HepG2 (cell line): ENCODE results near the gene CCDC201. TPM values are rescaled to one million over a fixed set of nuclear protein-coding genes. Genes with fewer than 3 reads are reported as not detected.
A peak's percentile ranks its signal among the peaks of the same experiment; 100 is the strongest.

Source experiments
- ASH2L ChIP-seq: fragments of 300-600, 200-600 bp; sonication (generic); IDR thresholded peaks from 2 replicates; pipeline ENCODE4 v1.7.0; 2017; ENCODE audit warnings: low read depth, mild to moderate bottlenecking, moderate library complexity, mixed read lengths, low read length; ENCODE audit not compliant: insufficient read length
- ESRRA ChIP-seq: sonication (generic); formaldehyde crosslinking; IDR thresholded peaks from 2 replicates; pipeline ENCODE4 v1.5.1; 2020; ENCODE audit warnings: mild to moderate bottlenecking, low read depth, missing genetic modification reagents
- HOXA3 ChIP-seq: sonication (generic); formaldehyde crosslinking; IDR thresholded peaks from 2 replicates; pipeline ENCODE4 v1.5.0; 2020; ENCODE audit warnings: missing genetic modification reagents
- JUND ChIP-seq: sonication (generic); formaldehyde crosslinking; IDR thresholded peaks from 2 replicates; pipeline ENCODE4 v1.8.0; 2022; ENCODE audit warnings: mild to moderate bottlenecking, missing genetic modification reagents
- KAT7 ChIP-seq: IDR thresholded peaks from 2 replicates; pipeline ENCODE4 v1.6.1; 2018; ENCODE audit warnings: borderline replicate concordance, missing compliant biosample characterization
- KAT8 ChIP-seq: IDR thresholded peaks from 2 replicates; pipeline ENCODE4 v1.6.1; 2016; ENCODE audit warnings: missing genetic modification reagents, missing compliant biosample characterization
- KLF15 ChIP-seq: sonication (generic); formaldehyde crosslinking; IDR thresholded peaks from 2 replicates; pipeline ENCODE4 v1.8.1; 2023; ENCODE audit warnings: borderline replicate concordance, mild to moderate bottlenecking, inconsistent platforms, missing genetic modification reagents, mixed read lengths
- MYNN ChIP-seq: sonication (generic); formaldehyde crosslinking; IDR thresholded peaks from 2 replicates; pipeline ENCODE4 v1.4.0; 2020; ENCODE audit warnings: mild to moderate bottlenecking, low read depth, missing genetic modification reagents
- NR2C2 ChIP-seq: sonication (generic); formaldehyde crosslinking; IDR thresholded peaks from 2 replicates; pipeline ENCODE4 v1.4.0; 2020; ENCODE audit warnings: missing genetic modification reagents, mild to moderate bottlenecking, moderate library complexity, borderline replicate concordance
- SETDB1 ChIP-seq: sonication (generic); formaldehyde crosslinking; IDR thresholded peaks from 2 replicates; pipeline ENCODE4 v1.5.1; 2020; ENCODE audit warnings: missing genetic modification reagents, mild to moderate bottlenecking, borderline replicate concordance
- SIN3A ChIP-seq: IDR thresholded peaks from 2 replicates; pipeline ENCODE4 v1.6.1; 2011; ENCODE audit warnings: low read depth, mild to moderate bottlenecking, control low read depth, low read length, borderline replicate concordance
- SMAD3 ChIP-seq: sonication (generic); formaldehyde crosslinking; IDR thresholded peaks from 2 replicates; pipeline ENCODE4 v1.4.0; 2020; ENCODE audit warnings: missing genetic modification reagents
- SP2 ChIP-seq: sonication (generic); formaldehyde crosslinking; IDR thresholded peaks from 2 replicates; pipeline ENCODE4 v1.5.1; 2020; ENCODE audit warnings: mild to moderate bottlenecking, missing genetic modification reagents
- TOPORS ChIP-seq: sonication (generic); formaldehyde crosslinking; IDR thresholded peaks from 2 replicates; pipeline ENCODE4 v1.8.0; 2023; ENCODE audit warnings: mild to moderate bottlenecking, missing genetic modification reagents
- ZFP62 ChIP-seq: sonication (generic); formaldehyde crosslinking; IDR thresholded peaks from 2 replicates; pipeline ENCODE4 v1.4.0; 2020; ENCODE audit warnings: missing genetic modification reagents
- ZNF10 ChIP-seq: sonication (generic); formaldehyde crosslinking; IDR thresholded peaks from 2 replicates; pipeline ENCODE4 v1.4.0; 2020; ENCODE audit warnings: mild to moderate bottlenecking, low read depth, missing genetic modification reagents, borderline replicate concordance
- ZNF138 ChIP-seq: sonication (generic); formaldehyde crosslinking; IDR thresholded peaks from 2 replicates; pipeline ENCODE4 v1.5.0; 2020; ENCODE audit warnings: mild to moderate bottlenecking, low read depth, missing genetic modification reagents
- ZNF331 ChIP-seq: sonication (generic); formaldehyde crosslinking; IDR thresholded peaks from 2 replicates; pipeline ENCODE4 v1.4.0; 2020; ENCODE audit warnings: missing genetic modification reagents
- ZNF737 ChIP-seq: sonication (generic); formaldehyde crosslinking; IDR thresholded peaks from 2 replicates; pipeline ENCODE4 v1.5.0; 2020; ENCODE audit warnings: missing genetic modification reagents, mild to moderate bottlenecking, borderline replicate concordance
- polyA plus RNA-seq, 8 experiments: library from polyadenylated mRNA; depleted of rRNA in 3 of 8; stranded (reverse) in 7 of 8; unstranded in 1 of 8; fragments of >200 nt; fragmentation: Illumina TruSeq in 4 of 8; extraction: Trizol in 4 of 8; gene quantifications; 2 replicates each; pipeline versions ENCODE4 v1.2.1 to v1.2.3, GENCODE V29; 2011 to 2016; ENCODE audit warnings: low read depth in 4 of 8, missing spikeins in 1 of 8, mixed read lengths in 1 of 8; ENCODE audit not compliant: insufficient read depth in 1 of 8
- total RNA-seq, 5 experiments: library from RNA; depleted of rRNA; stranded (reverse); fragments of >200 nt; fragmentation: Illumina TruSeq; extraction: Trizol; gene quantifications; 2 replicates each; pipeline ENCODE4 v1.2.3, GENCODE V29; 2016; ENCODE audit warnings: low read depth in 1 of 5
- TF ChIP-seq, protein P1 (sequence below): IDR thresholded peaks from 2 replicates; pipeline ENCODE4 v1.6.1; 2016
- TF ChIP-seq, protein P2 (sequence below): sonication (generic); formaldehyde crosslinking; IDR thresholded peaks from 2 replicates; pipeline ENCODE4 v1.4.0; 2020; ENCODE audit warnings: missing genetic modification reagents, borderline replicate concordance
- TF ChIP-seq, protein P3 (sequence below): sonication (generic); formaldehyde crosslinking; IDR thresholded peaks from 2 replicates; pipeline ENCODE4 v1.9.0; 2021; ENCODE audit warnings: missing genetic modification reagents, borderline replicate concordance
- TF ChIP-seq, protein P4 (sequence below): sonication (generic); formaldehyde crosslinking; IDR thresholded peaks from 2 replicates; pipeline ENCODE4 v1.5.0; 2020; ENCODE audit warnings: missing genetic modification reagents

The CCDC201 gene
- total and polyA plus RNA-seq, 2 of the 13 experiments (the other 11 are each of a cell fraction or from before 2014, with no cell fraction given), result 0.92 TPM; not detected in 1

DNA sequence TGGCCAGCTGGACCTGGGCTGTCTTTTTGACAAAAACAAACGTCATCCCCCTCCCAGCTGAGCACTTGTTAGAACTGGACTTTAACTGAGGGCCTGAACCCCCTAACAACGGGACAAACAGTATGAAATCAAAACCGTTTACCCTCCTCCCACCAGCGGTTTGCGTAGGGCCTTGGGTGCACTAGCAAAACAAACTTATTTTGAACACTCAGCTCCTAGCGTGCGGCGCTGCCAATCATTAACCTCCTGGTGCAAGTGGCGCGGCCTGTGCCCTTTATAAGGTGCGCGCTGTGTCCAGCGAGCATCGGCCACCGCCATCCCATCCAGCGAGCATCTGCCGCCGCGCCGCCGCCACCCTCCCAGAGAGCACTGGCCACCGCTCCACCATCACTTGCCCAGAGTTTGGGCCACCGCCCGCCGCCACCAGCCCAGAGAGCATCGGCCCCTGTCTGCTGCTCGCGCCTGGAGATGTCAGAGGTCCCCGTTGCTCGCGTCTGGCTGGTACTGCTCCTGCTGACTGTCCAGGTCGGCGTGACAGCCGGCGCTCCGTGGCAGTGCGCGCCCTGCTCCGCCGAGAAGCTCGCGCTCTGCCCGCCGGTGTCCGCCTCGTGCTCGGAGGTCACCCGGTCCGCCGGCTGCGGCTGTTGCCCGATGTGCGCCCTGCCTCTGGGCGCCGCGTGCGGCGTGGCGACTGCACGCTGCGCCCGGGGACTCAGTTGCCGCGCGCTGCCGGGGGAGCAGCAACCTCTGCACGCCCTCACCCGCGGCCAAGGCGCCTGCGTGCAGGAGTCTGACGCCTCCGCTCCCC is 15.5 kb upstream of the CCDC201 start, which contains the start of gene IGFBP1 (continued):
- TF ChIP-seq SP2 (peak; percentile 41), HOXA3 (CRISPR knock-in tag) (peak; percentile 87), ZNF10 (CRISPR knock-in tag) (no peak; the same call in 1 of the 2 replicates), SETDB1 (no peak), NR2C2 (CRISPR knock-in tag) (peak; percentile 32; the same call in 1 of the 2 replicates), ZNF737 (CRISPR knock-in tag) (peak; percentile 85; the same call in 1 of the 2 replicates), ASH2L (peak; percentile 27), MYNN (CRISPR knock-in tag) (peak; percentile 89; the same call in 1 of the 2 replicates), SMAD3 (CRISPR knock-in tag) (peak; percentile 96), ZNF138 (peak; percentile 92), ESRRA (CRISPR knock-in tag) (peak; percentile 70; the same call in 1 of the 2 replicates), SIN3A (peak; percentile 73), ZNF331 (peak; percentile 68), JUND (peak; percentile 72), TOPORS (CRISPR knock-in tag) (peak; percentile 89; the same call in 1 of the 2 replicates), KLF15 (CRISPR knock-in tag) (0 out of 2 replicates have a peak, but pooled peaks have one; percentile 30), ZFP62 (CRISPR knock-in tag) (peak; percentile 76; the same call in 1 of the 2 replicates), KAT8 (peak; percentile 49; the same call in 1 of the 2 replicates), KAT7 (CRISPR knock-in tag) (peak; percentile 98)
- TF ChIP-seq, protein P1, sequence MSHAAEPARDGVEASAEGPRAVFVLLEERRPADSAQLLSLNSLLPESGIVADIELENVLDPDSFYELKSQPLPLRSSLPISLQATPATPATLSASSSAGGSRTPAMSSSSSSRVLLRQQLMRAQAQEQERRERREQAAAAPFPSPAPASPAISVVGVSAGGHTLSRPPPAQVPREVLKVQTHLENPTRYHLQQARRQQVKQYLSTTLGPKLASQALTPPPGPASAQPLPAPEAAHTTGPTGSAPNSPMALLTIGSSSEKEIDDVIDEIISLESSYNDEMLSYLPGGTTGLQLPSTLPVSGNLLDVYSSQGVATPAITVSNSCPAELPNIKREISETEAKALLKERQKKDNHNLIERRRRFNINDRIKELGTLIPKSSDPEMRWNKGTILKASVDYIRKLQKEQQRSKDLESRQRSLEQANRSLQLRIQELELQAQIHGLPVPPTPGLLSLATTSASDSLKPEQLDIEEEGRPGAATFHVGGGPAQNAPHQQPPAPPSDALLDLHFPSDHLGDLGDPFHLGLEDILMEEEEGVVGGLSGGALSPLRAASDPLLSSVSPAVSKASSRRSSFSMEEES (CRISPR knock-in tag), result no peak; the same call in 1 of the 2 replicates
- TF ChIP-seq, protein P2, sequence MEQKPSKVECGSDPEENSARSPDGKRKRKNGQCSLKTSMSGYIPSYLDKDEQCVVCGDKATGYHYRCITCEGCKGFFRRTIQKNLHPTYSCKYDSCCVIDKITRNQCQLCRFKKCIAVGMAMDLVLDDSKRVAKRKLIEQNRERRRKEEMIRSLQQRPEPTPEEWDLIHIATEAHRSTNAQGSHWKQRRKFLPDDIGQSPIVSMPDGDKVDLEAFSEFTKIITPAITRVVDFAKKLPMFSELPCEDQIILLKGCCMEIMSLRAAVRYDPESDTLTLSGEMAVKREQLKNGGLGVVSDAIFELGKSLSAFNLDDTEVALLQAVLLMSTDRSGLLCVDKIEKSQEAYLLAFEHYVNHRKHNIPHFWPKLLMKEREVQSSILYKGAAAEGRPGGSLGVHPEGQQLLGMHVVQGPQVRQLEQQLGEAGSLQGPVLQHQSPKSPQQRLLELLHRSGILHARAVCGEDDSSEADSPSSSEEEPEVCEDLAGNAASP, result peak; percentile 76
- TF ChIP-seq, protein P3, sequence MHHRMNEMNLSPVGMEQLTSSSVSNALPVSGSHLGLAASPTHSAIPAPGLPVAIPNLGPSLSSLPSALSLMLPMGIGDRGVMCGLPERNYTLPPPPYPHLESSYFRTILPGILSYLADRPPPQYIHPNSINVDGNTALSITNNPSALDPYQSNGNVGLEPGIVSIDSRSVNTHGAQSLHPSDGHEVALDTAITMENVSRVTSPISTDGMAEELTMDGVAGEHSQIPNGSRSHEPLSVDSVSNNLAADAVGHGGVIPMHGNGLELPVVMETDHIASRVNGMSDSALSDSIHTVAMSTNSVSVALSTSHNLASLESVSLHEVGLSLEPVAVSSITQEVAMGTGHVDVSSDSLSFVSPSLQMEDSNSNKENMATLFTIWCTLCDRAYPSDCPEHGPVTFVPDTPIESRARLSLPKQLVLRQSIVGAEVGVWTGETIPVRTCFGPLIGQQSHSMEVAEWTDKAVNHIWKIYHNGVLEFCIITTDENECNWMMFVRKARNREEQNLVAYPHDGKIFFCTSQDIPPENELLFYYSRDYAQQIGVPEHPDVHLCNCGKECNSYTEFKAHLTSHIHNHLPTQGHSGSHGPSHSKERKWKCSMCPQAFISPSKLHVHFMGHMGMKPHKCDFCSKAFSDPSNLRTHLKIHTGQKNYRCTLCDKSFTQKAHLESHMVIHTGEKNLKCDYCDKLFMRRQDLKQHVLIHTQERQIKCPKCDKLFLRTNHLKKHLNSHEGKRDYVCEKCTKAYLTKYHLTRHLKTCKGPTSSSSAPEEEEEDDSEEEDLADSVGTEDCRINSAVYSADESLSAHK (CRISPR knock-in tag), result no peak
- TF ChIP-seq, protein P4, sequence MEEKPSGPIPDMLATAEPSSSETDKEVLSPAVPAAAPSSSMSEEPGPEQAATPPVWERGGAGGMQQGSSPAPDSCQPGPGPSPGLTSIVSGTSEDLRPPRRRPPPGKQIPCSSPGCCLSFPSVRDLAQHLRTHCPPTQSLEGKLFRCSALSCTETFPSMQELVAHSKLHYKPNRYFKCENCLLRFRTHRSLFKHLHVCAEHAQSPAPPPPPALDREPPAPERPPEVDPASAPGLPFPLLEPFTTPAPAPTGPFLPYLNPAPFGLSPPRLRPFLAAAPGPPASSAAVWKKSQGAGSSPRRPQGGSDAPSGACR (CRISPR knock-in tag), result peak; percentile 86; the same call in 1 of the 2 replicates
